Upper lobe of left lung (tissue), 6 donors: ENCODE measurements around the gene NUP160. TPM values are rescaled to one million over a fixed set of nuclear protein-coding genes. Genes with fewer than 3 reads are reported as not detected.
"Not testable (repeated sequence)": the region's sequence is repeated elsewhere in the genome, so short reads cannot be mapped to it uniquely, and the experiment has no call there.

Source experiments
- ATAC-seq, 2 donors: fragments of 200-7000 bp; cut with Tn5 transposase; one replicate each; pipeline ENCODE4 v1.9.1; 2022; ENCODE audit warnings: mild to moderate bottlenecking in 2 of 2, moderate library complexity in 2 of 2; ENCODE audit not compliant: low FRiP score in 2 of 2
- DNase-seq, 2 donors: peaks; one replicate each; pipeline ENCODE4 v3.0.0-alpha.2; 2019 to 2020
- H3K27ac ChIP-seq, 4 donors: fragments of 200-600 bp; sonication (generic); one replicate each; pipeline ENCODE4 v1.5.1; 2016 to 2019
- H3K27me3 ChIP-seq, 4 donors: fragments of 200-600 bp; sonication (generic); one replicate each; pipeline ENCODE4 v1.5.1; 2017 to 2019
- H3K36me3 ChIP-seq, 4 donors: fragments of 200-600 bp; sonication (generic); one replicate each; pipeline ENCODE4 v1.5.1; 2016 to 2019
- H3K4me1 ChIP-seq, 4 donors: fragments of 200-600 bp; sonication (generic); one replicate each; pipeline ENCODE4 v1.5.1; 2018 to 2019
- H3K4me3 ChIP-seq, 4 donors: fragments of 200-600 bp; sonication (generic); one replicate each; pipeline ENCODE4 v1.5.1; 2017 to 2019; ENCODE audit warnings: mild to moderate bottlenecking in 2 of 4, moderate library complexity in 1 of 4
- H3K9me3 ChIP-seq, 4 donors: fragments of 200-600 bp; sonication (generic); one replicate each; pipeline ENCODE4 v1.5.1; 2018 to 2019
- EP300 ChIP-seq, 4 donors: sonication (generic); formaldehyde crosslinking; IDR thresholded peaks; one replicate each; pipeline ENCODE4 v1.5.1; 2017; ENCODE audit warnings: antibody characterized with exemption in 4 of 4, control low read depth in 2 of 4
- POLR2A ChIP-seq, 4 donors: fragments of 450-650 bp; IDR thresholded peaks; one replicate each; pipeline ENCODE4 v1.5.1; 2016 to 2017; ENCODE audit warnings: antibody characterized with exemption in 4 of 4, mild to moderate bottlenecking in 2 of 4
- POLR2AphosphoS5 ChIP-seq, 2 donors: sonication (generic); formaldehyde crosslinking; IDR thresholded peaks; one replicate each; pipeline ENCODE4 v1.5.1; 2017; ENCODE audit warnings: antibody characterized with exemption in 2 of 2
- WGBS, 2 donors: methylation state at CpG; one replicate each; pipeline ENCODE4 v1.1.5; 2017 to 2018; 5-methylcytosine and 5-hydroxymethylcytosine counted together
- total RNA-seq, 6 donors: library from RNA; depleted of rRNA in 4 of 6; stranded (reverse); fragments of >200 nt in 4 of 6; gene quantifications; one replicate each; pipeline versions ENCODE4 v1.1.0 to v1.2.1, GENCODE V29; 2016 to 2021
- TF ChIP-seq, protein P1 (sequence below), 6 experiments: fragments of 450-650 bp in 4 of 6; fragments of 200-600 bp in 2 of 6; sonication (generic) in 2 of 6; IDR thresholded peaks; one replicate each; pipeline ENCODE4 v1.5.1; 2016 to 2019; ENCODE audit warnings: antibody characterized with exemption in 6 of 6
- donor health status: DM: no; HTN: no; CAD: no; lungs with moderate emphysema.
- donor health status: DM: no; HTN: yes; CAD: no; lungs with severe emphysema.

Gene NUP160
- total RNA-seq, 6 donors from 2014 or later: 21.5 to 46.3 (median 37.8) TPM

DNA sequence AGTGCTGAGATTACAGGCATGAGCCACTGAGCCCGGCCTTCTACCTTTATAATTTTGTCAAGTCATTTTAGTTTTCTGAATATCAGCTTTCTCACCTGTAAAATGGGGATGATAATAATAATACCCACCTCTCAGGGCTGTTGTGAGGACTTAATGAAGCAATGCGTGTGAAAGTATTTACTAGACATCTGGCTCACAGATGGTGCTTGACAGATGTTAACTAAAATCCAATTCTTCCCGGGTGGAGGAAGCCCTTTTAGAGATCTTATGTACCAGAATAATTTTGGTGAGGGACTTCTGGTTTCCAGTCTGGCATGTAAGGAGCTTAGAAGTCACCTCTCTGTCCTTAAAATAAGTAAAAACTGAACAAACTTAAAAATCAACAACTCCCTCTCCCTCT, 43.7 kb upstream of the NUP160 start:
- H3K4me1 ChIP-seq: peaks cover 0 to 13% (median 5%) of the 10 kb centered on the region in 4 donors
- DNase-seq: no peak
- no peaks in the 10 kb centered on the region for H3K9me3 ChIP-seq
- H3K27ac ChIP-seq: no peak overlapping the region
- 91 to 92% methylated on average over 3 of the region's 3 CpGs for WGBS, 2 donors
- TF ChIP-seq, protein P1, sequence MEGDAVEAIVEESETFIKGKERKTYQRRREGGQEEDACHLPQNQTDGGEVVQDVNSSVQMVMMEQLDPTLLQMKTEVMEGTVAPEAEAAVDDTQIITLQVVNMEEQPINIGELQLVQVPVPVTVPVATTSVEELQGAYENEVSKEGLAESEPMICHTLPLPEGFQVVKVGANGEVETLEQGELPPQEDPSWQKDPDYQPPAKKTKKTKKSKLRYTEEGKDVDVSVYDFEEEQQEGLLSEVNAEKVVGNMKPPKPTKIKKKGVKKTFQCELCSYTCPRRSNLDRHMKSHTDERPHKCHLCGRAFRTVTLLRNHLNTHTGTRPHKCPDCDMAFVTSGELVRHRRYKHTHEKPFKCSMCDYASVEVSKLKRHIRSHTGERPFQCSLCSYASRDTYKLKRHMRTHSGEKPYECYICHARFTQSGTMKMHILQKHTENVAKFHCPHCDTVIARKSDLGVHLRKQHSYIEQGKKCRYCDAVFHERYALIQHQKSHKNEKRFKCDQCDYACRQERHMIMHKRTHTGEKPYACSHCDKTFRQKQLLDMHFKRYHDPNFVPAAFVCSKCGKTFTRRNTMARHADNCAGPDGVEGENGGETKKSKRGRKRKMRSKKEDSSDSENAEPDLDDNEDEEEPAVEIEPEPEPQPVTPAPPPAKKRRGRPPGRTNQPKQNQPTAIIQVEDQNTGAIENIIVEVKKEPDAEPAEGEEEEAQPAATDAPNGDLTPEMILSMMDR (IDR thresholded peaks at IDR 0.05): no peak
- TF ChIP-seq EP300 (IDR thresholded peaks at IDR 0.05): no peak
- H3K4me3 ChIP-seq: no peak overlapping the region
- no peaks in the 10 kb centered on the region for H3K27me3 ChIP-seq
- H3K36me3 ChIP-seq: no peaks in the 10 kb centered on the region
- ATAC-seq: no peak

DNA sequence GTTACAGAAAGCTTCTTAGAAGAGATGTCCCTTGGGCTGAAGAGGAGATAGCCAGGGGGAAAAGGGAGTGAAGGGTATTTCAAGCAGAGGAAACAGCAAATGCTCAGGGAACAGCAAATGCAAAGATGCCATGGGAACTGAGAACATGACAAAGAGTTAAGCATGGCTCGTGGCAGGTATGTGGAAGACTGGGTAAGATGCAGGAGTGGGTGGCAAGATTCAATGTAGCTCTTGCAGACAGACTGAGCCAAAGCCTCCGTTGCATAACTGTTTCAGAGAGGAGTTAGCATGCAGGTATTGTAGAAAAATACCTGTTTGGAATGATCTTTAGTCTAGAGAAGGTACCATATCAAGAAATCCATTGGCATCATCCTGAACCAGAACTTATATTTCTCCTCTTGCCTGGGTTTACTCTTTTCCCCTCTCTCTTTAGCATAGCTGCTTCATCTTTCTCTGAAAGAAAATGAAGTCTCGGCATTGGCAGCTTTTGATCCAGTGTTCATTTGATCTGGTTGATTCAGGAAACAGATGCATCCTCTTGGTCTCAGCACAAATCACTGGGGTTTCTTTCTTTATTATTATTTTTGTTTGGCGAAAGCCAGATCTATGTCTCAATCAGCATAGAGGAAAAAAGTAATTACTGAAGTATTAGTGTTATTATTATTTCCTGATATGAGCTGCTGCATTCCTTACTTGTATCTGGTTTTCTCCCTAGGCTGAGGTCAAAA, 41.7 kb upstream of the NUP160 start:
- Histone ChIP-seq H3K27ac (peak overlapping the region in 2 of 4 donors; percentile 15 to 44), H3K9me3 (no peaks in the 10 kb centered on the region), H3K27me3 (no peaks in the 10 kb centered on the region), H3K4me1 (peaks cover 10 to 25% (median 20%) of the 10 kb centered on the region in 4 donors), H3K4me3 (no peak overlapping the region), H3K36me3 (no peaks in the 10 kb centered on the region)
- ATAC-seq: no peak
- 22 to 30% methylated on average over 4 of the region's 4 CpGs for WGBS, 2 donors
- DNase-seq: no peak
- TF ChIP-seq POLR2A (IDR thresholded peaks at IDR 0.05) (no peak), EP300 (IDR thresholded peaks at IDR 0.05) (no peak), POLR2AphosphoS5 (IDR thresholded peaks at IDR 0.05) (no peak)
- TF ChIP-seq, protein P1 (IDR thresholded peaks at IDR 0.05): no peak

DNA sequence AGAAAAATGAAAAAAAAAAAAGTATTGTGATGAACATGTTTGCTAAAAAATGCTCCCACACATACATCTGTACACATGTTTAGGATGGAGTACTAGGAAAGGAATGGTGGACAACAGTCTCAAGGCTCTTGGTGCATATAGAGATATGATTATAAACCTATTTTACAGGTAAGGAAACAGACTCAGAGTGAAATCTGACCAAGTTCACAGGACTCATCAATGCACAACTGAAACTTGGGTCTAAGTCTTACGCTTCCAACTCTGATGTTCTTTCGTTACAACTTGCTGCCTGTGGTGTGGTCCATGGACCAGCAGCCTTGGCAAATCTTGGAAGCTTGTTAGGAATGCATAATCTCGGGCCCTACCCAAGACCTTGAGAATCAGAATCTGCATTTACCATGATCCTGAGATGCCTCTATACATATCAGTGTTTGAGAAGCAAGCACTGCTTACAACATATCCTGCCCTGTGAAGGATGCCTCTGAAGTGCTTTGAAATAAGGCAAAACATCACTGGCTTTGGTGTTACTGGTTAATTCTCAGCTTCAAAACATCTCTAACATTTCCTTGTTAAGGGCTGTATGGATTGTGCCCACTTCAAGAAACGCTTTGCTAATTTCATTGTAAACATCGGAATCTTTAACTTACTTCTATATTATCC, 39.9 kb upstream of the NUP160 start:
- no peak for TF ChIP-seq EP300 (IDR thresholded peaks at IDR 0.05)
- no peak for TF ChIP-seq POLR2AphosphoS5 (IDR thresholded peaks at IDR 0.05)
- TF ChIP-seq, protein P1 (IDR thresholded peaks at IDR 0.05): no peak
- 85 to 91% methylated on average over 5 of the region's 5 CpGs for WGBS, 2 donors
- H3K9me3 ChIP-seq: no peaks in the 10 kb centered on the region
- DNase-seq (no peak), ATAC-seq (no peak)
- no peak overlapping the region for H3K27ac ChIP-seq
- H3K27me3 ChIP-seq: no peaks in the 10 kb centered on the region
- H3K36me3 ChIP-seq: no peaks in the 10 kb centered on the region
- H3K4me1 ChIP-seq: peaks cover 10 to 25% (median 20%) of the 10 kb centered on the region in 4 donors
- no peak overlapping the region for H3K4me3 ChIP-seq

DNA sequence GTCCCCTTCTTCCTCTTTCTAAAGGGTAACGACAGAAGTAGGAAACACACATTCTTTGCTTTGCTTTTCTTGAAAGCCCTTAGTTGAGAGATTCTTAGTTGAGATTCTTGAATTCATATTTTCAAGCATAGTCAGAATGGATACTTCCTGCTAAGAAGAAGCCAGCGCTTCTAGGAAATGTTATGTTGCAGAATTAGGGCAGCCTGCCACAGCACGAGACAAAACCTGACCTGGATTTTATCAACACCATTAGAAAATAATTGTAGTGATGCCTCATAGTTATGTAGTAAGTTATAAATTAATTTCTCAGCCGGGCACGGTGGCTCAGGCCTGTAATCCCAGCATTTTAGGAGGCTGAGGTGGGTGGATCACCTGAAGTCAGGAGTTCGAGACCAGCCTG, 37.9 kb upstream of the NUP160 start:
- TF ChIP-seq POLR2A (IDR thresholded peaks at IDR 0.05): no peak
- TF ChIP-seq, protein P1 (IDR thresholded peaks at IDR 0.05): no peak
- TF ChIP-seq EP300 (IDR thresholded peaks at IDR 0.05): peak in 1 of 4 donors; percentile 52
- TF ChIP-seq POLR2AphosphoS5 (IDR thresholded peaks at IDR 0.05): peak in 1 of 2 donors; percentile 18
- Histone ChIP-seq H3K9me3 (no peaks in the 10 kb centered on the region), H3K4me1 (peaks cover 10 to 25% (median 20%) of the 10 kb centered on the region in 4 donors), H3K4me3 (no peak overlapping the region), H3K36me3 (no peaks in the 10 kb centered on the region), H3K27me3 (no peaks in the 10 kb centered on the region), H3K27ac (peak overlapping the region; percentile 14 to 79 (median 57))
- 21 to 27% methylated on average over 6 of the region's 6 CpGs for whole genome bisulfite sequencing, 2 donors
- DNase-seq (peak in 1 of 2 donors; percentile 47), ATAC-seq (peak; percentile 63 to 67)

DNA sequence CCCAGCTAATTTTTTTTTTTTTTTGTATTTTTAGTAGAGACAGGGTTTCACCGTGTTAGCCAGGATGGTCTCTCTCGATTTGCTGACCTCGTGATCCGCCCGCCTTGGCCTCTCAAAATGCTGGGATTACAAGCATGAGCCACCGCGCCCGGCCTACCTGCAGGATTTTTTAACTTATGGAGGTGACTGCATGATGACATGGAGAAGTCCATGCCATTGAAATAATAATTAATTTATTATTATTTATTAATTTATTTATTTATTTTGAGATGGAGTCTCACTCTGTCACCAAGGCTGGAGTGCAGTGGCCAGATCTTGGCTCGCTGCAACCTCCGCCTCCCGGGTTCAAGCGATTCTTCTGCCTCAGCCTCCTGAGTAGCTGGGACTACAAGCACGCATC, 34.3 kb upstream of the NUP160 start:
- H3K27me3 ChIP-seq, H3K36me3 ChIP-seq, DNase-seq, ATAC-seq, H3K9me3 ChIP-seq, H3K27ac ChIP-seq, H3K4me3 ChIP-seq: not testable (repeated sequence)
- H3K4me1 ChIP-seq: peaks cover 13 to 15% (median 14%) of the 10 kb centered on the region in 4 donors
- WGBS, 2 donors: 90 to 94% methylated on average over 13 of the region's 13 CpGs
